DMS79 (cell line): ENCODE data around the gene SAP130.
"Not testable (repeated sequence)": the region's sequence is repeated elsewhere in the genome, so short reads cannot be mapped to it uniquely, and the experiment has no call there.

Source experiments
- DNase-seq: peaks from one replicate; lab custom pipeline; 2025; lab: John Stamatoyannopoulos, UW

The SAP130 gene

DNA sequence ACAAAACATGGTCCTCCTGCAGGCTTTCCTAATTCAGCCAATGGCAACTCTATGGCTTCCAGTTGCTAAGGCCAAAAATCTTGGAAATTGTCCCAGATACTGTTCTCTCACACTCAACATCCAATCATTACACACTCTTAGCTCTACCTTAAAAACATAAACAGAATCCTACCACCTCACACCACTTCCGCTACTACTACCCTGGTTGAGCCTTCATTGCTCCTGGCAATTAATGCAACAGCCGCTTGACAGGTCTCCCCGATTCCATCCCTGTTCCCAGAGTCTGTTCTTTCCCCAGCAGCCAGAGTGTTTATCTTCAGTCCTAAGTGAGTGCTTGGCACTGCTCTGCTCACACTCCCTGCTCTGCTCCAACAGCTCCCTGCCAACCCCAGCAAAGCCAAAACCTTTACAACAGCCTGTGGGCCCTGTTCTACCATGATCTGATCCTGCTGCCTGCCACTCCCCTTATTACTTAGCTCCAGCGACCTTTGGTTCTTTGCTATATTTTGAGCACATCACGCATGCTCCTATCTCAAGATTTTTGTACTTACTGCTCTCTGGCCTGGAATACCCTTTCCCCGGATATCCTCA, 74.6 kb downstream of the SAP130 start:
- no peak for DNase-seq

GRCh38 chr2:127951026-127951425, 76.8 kb downstream of the SAP130 start:
- no peak for DNase-seq

DNA sequence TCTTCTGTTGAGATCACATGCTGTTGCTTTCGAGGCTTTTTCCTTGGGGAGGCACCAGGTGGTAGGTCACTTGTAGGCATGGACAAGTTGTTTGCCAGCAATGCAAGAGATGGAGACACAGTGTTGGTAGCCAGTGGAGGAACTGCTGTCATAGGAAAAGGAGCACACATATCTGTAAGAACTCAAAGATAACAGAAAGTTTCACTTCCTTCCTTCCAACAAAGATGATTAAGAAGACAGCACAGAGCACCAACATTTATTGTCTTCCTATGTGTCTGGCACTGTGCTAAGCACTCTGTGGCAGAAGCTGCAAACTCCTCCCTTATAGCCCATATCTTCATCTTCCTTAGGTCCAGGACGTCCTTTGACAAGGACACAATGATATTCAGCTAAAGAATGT, 77.6 kb downstream of the SAP130 start:
- no peak for DNase-seq

- DNase-seq, result no peak
Observed at GRCh38 chr2:127945281-127945680, 82.6 kb downstream of the SAP130 start.

DNA sequence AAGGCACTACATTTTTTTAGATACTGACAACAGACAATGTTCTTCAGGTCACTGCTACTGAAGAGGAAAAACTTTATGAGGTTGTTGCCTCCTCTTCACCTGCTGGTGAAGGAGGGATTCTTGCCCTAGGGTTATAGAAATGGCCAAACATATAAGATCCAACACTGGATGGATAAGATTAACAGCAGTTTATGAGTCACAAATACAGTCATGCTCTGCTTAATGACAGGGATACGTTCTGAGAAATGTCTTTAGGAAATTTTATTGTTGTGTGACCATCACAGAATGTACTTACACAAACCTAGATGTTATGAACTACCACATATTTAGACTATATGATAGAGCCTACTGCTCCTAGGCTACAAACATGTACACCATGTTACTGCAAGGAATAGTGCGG, 84.7 kb downstream of the SAP130 start:
- DNase-seq, result no peak

- DNase-seq, result no peak
Observed at GRCh38 chr2:127942002-127942401, 85.9 kb downstream of the SAP130 start.

GRCh38 chr2:127941461-127941860, 86.4 kb downstream of the SAP130 start:
- no peak for DNase-seq

DNA sequence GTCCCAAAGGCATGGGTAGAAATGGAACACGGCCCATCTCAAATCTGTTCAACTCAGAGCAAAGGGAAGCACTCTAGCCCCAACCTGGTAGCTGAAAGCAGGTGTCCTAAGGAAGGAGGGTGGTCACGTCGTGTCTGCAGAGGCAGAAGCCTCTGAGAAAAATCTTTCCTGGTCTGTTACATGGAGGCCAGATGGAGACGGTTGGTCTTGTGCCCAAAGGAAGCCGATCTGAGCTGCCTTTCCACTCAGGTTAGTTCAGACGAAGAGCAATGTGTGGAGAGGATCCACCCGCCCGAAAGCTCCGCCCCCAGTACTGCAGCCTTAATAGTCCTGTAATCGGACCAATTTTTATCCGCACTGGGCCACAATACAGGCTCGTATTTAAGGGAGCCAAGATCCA, 87.2 kb downstream of the SAP130 start:
- DNase-seq, result no peak

- DNase-seq, result no peak
Observed at GRCh38 chr2:127935337-127935736, 92.5 kb downstream of the SAP130 start.

DNA sequence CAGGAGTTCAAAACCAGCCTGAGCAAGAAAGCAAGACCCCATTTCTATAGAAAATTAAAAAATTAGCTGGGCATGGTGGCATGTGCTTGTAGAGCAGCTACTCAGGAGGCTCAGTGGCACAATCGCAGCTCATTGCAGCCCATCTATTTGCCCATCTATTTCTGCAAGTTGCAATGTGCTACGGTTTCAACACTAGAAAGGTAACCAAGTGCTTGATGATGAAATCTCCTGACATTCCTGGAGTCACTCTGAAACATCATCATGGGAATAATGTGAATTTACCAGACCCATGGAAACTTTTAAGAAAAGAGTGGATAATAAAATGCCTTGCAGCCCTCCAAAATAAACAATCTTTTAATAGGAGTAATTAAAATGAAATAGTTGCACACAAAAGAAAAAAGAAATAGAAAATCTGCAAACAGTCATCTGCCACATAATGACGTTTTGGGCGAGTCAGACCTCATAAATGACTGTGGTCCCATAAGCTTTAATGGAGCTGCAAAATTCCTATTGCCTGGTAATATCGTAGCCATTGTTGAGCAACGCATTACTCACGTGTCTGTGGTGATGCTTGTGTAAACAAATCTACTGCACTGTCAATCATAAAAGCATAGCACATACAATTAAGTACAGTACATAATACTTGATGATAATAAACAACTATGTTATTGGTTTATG, 95.5 kb downstream of the SAP130 start:
- DNase-seq, result no peak

GRCh38 chr2:127929449-127929848, 98.4 kb downstream of the SAP130 start:
- DNase-seq, result no peak

- no peak for DNase-seq
Observed at GRCh38 chr2:127927384-127927783, 100.5 kb downstream of the SAP130 start.

DNA sequence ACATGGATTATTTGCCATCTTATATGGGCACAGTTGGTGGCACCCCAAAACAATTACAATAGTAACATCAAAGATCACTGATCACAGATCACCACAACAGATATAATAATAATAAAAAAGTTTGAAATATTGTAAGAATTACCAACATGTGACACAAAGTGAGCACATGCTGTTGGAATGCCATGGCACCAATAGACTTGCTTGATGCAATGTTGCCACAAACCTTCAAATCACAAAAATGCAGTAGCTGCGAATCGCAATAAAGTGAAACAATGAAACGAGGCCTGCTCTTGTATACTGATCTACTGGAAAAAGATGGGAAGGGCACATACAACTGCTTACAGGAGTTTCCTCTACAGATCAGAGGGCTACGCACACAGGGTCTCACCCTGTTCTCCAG, 109.9 kb downstream of the SAP130 start:
- no peak for DNase-seq

- DNase-seq, result no peak
Observed at GRCh38 chr2:127913808-127914457, 113.9 kb downstream of the SAP130 start.

- no peak for DNase-seq
Observed at GRCh38 chr2:127911737-127912136, 116.1 kb downstream of the SAP130 start.

DNA sequence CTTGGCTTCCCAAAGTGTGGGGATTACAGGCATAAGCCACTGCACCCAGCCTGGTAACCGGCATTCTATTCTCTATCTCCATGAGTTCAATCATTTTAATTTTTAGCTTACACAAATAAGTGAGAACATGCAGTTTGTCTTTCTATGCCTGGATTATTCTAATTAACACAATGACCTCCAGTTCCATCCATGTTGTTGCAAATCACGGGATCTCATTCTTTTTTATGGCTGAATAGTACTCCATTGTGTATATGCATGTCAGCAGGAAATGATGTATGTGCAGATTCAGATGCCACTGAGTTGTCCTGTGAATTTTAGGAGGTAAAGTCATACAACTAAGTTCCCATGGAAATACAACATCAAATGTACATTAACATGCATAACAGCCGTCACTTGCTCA, 117.4 kb downstream of the SAP130 start:
- DNase-seq, result no peak

DNA sequence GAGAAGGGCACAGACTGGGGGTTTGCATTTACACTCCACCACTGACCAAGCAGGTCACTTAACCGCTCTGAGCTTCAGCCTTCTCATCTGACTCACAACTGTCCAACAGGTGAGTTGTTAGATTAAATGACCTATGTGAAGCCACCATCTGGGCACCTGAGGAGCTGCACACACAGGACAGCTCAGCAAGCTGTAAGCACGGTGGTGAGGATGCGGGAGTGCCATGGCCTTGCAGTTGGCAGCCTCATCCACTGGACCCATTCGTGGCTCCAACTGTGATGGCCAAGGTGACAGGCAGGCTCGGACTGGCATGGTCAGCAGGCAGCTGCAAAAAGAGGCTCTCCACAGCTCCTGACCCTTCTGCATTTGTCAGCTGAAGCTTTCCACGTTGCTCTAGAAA, 118.8 kb downstream of the SAP130 start:
- no peak for DNase-seq

DNA sequence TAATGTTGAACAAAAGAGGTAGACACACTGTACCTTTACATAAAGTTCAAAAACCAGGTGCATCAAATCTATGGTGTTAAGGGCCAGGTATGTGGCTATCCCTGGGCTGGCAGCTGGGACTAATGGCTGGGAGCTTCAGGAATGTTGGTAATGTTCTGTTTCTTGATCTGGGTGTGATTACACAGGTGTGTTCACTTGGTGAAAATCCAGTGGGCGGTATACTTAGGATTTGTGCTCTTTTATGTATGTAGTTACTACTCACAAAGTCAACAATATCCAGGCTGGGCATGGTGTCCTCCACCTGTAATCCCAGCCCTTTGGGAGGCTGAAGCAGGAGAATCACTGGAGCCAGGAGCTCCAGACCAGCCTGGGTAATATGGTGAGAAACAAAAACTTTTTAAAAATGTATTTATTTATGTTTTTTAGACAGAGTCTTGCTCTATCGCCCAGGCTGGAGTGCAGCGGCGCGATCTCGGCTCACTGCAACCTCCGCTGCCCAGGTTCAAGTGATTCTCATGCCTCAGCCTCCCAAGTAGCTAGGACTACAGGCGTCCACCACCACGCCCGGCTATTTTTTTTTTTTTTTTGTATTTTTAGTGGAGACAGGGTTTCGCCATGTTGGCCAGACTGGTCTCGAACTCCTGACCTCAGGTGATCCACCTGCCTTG, 120.0 kb downstream of the SAP130 start:
- DNase-seq, result not testable (repeated sequence)

- no peak for DNase-seq
Observed at GRCh38 chr2:127906206-127906926, 121.5 kb downstream of the SAP130 start.

- no peak for DNase-seq
Observed at GRCh38 chr2:127901339-127902056, 126.4 kb downstream of the SAP130 start.

- DNase-seq, result no peak
Observed at GRCh38 chr2:127897531-127898211, 130.2 kb downstream of the SAP130 start.
